GM18861 (cell line): ENCODE data around the gene NACAD.

Experiments
- ATAC-seq: cut with Tn5 transposase; IDR thresholded peaks from one replicate; pipeline ENCODE4 v1.9.1; 2021; ENCODE audit not compliant: unreplicated experiment

The NACAD gene

DNA sequence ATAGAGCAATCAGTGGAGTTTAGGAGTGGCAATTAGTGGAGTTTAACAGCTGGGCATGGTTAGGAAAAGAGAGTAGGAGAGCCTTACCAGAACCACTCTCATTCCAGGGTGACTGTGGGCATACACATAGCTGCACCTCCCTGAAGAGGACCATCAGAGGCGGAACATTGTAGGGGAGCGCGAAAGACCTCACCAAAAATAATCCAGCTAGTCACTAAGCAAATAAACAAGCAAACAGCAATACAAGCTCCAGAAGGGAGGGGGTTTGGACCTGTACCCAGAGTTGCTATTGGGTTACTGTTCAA lies 4.1 kb upstream of the NACAD start:
- ATAC-seq = no peak

GRCh38 chr7:45092100-45092930 lies 3.5 kb upstream of the NACAD start:
- ATAC-seq = no peak

GRCh38 chr7:45089341-45089891 lies 647 bp upstream of the NACAD start:
- ATAC-seq = no peak

GRCh38 chr7:45088146-45088701 lies 545 bp downstream of the NACAD start:
- no peak for ATAC-seq

DNA sequence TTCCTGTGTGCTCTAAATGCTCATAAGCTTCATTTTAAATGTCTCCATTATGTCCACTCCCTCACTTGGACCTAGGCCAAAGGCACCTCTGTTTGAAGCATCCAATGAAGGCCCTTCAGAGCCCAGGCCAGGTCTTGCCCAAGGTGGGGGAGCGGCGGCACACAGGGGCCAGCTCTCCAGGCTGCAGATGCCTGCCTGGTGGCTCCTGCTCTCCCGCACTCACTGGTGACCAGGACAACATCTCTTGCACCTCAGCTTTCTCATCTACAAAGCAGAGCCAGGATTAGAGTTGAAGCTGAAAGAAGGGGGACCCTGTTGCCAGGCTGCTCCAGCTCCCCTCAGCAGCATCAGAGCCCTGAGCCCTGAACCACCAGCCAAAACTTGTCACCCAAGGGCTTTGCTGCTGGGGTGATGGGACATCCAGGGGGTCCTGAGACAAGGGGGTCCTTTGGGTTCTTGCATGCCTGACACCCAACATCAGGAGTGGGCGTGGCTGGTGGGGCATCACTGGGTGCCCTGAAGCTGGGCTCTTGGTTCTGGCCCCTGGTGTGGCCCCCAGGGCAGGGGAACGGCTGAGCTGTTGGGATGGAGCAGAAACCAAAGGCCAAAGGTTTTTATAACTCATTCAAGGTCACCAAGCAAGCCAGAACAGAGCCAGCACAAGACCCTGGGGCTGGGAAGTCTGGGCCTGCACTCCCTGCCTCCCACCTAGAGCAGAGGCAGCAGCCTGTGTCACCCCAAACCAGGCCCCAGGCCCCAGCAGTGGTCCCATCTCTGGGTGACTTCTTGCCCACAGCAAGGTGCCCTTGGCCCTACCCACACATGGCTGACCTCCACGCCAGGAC lies 1.2 kb downstream of the NACAD start:
- no peak for ATAC-seq

GRCh38 chr7:45086331-45087065 lies 2.3 kb downstream of the NACAD start:
- ATAC-seq = no peak

DNA sequence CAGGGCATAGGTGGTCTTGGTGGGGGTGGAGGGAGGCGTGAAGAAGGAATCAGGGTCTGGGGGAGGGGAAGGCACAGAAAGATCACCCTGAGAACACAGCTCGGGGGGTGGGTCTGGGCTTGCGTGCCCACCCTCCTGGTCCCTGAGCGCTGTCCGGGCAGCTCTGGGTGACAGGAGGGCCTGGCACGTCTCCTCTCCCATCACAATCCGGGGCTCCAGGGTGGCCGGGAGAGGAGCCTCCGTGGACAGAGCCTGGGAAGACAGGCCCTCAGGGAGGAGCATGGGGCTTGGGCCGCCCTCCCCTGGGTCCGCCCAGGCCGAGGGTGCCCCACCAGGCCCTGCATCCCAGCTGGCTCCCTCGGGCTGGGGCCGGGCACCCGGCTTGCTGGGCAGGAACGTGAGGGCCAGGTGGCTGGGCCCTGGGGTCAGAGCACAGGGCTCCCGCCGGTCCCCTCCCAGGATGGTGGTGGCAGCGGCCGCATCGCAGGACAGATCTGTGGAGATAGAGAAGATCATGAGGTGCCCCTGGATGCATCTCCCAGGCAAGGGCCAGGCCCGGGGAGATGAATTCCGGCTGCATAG lies 3.1 kb downstream of the NACAD start:
- no peak for ATAC-seq

DNA sequence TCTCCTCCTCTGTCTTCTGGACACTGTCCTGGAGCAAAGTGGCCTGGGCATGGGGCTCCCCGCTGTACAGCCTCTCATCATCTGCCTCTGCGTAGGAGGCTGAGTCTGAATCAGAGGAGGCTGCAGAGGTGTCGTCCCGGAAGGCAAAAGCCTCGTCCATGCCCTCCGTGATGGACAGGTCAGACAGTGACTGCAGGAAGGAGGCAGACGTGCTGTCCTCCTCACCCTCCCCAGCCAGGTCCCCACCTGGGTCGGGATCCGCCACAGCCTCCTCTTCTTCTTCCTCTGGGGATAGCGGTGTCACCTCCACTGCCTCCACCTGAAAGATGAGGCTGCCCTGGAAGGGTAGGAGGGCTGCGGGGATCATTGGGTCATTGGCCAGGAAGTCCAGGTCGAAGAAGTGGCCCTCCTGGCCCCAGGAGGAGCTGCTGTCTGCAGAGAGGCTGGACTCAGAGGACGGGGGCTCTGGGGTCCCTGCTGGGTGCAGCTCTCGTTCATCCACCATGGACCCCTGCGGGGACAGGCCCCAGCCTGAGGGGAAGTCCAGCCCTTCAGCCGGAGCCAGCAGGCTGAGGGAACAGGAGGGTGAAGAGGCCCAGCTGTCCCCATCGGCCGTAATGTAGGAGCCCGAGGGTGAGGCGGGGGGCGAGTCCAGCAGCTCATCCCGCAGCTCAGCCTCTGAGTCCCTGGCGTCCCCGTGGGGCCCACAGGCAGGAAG lies 3.7 kb downstream of the NACAD start:
- ATAC-seq = no peak

- ATAC-seq = no peak
Observed at GRCh38 chr7:45084336-45084735, 4.4 kb downstream of the NACAD start.

GRCh38 chr7:45082831-45083331 lies 5.9 kb downstream of the NACAD start:
- ATAC-seq = no peak

DNA sequence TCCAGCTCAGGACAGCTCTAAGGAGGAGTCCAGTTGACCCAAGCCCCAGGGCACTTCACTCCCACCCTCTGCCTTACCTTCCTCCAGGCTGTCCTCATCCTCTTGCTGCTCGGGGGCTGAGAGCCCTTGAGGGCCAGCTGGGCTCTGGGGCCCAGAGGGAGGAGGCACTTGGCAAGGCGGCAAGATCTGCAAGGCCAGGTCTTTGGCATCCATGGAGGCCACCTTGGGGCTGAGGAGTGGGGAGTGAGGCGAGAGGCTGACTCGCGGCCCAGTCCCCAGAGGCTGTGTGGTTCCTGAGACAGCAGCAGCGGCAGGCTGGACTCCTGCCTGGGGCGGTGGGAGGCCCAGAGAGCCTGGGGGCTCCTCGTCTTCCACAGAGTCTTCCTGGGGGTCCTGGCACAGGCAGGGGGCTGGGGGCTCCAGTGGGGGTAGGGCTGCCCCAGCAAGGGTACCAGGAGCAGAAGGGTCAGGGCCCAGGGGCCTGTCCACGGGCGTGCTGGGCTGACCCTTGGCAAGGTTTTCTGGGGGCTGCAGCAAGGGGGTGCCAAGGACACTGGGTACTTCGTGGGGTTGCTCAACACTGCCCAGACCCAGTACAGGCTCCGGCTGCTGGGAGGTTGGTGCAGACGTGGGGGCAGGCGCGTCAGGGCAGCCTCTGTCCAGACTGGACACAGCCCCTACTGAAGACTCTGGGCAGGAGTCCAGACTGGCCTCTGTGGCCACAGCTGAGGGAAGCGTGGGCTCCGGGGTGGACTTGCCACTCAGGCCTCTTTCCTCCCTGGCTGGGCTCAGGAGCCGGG lies 6.5 kb downstream of the NACAD start:
- no peak for ATAC-seq

GRCh38 chr7:45081670-45081974 lies 7.1 kb downstream of the NACAD start:
- no peak for ATAC-seq

DNA sequence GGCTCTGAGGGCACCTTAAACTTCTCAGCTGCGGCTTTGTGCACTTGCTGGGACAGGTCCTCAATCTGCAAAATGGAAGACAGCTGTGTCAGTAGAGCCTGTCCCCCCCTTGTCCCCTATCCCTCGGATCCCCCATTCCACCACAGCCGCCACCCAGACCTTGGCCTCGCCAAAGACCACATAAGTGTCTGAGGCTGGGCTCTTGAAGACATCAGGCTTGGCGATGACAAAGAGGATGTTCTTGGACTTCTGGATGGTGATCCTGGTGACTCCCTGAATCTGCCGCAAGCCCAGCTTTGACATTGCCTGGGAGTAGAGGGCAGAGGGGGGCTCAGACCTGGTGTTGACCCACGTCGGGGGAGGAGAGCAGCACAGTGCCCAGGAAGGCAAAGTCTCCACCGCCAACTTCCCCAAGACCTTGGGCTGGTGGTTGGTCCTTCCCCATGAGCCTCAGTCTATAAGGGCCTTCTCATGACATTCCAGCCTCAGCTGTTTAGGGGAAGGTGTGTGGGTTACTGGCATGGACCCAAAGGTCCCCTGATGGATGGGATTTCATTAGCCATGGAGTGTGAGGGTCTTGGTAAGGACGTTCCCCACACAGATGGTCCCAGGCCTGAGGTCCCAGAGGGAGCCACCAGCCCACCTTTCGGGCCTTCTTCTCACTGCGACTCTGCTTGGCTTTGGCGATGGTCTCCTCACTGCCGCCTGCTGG lies 7.7 kb downstream of the NACAD start:
- no peak for ATAC-seq

DNA sequence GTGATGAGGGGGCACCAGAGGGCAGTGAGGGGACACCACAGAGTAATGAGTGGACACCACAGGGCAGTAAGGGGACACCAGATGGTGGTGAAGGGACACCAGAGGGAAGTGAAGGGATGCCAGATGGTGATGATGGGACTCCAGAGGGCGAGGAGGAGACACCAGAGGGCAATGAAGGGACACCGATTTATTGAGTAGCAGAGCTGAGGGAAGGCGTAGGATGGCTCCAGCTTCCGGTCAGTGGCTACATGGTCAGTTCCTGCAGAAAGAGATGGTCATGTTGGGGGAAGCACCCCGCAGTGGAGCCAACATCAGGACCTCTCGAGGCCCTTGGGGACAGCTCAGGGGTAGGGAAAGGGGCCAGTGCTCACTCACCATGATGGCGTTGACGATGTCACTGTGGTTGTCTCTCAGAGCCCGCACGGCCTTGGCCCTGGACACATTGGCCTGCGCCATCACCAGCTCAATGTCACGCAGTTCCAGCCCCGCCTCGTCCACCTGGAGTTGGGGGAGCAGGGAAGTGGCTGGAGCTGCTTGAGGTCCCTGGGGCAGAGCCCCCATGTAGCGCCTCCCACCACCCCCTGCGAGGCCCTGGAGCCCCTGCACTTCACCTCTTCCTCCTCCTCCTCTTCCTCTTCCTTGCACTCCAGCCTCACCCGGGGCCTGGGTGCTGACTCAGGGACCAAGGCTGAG lies 8.4 kb downstream of the NACAD start:
- no peak for ATAC-seq

DNA sequence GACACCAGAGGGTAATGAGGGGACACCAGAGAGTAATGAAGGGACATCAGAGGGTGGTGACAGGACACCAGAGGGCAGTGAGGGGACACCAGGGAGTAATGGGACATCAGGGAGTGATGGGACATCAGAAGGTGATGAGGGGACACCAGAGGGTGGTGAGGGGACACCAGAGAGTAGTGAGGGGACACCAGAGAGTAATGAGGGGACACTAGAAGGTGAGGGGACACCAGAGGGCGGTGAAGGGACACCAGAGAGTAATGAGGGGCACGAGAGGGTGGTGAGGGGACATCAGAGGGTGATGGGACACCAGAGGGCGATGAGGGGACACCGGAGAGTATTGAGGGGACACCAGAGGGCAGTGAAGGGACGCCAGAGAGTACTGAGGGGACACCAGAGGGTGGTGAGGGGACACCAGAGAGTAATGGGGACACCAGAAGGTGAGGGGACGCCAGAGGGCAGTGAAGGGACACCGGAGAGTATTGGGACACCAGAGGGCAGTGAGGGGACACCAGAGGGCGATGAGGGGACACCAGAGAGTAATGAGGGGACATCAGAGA lies 10.6 kb downstream of the NACAD start:
- no peak for ATAC-seq

DNA sequence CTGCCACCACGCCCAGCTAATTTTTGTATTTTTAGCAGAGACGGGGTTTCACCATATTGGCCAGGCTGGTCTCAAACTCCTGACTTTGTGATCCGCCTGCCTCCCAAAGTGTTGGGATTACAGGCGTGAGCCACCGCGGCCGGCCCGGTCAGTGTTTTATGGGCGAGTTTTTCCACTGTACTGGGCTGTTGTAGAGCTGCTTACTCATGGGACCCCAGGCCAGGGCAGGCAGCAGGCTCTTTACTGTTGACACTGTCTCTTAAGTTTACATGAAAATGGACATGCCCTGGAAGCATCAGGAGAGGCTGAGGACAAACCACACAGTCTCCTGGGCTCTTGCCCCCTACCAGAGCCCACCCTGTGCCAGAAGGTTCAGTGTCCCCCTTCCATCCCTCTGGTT lies 11.2 kb downstream of the NACAD start:
- no peak for ATAC-seq

DNA sequence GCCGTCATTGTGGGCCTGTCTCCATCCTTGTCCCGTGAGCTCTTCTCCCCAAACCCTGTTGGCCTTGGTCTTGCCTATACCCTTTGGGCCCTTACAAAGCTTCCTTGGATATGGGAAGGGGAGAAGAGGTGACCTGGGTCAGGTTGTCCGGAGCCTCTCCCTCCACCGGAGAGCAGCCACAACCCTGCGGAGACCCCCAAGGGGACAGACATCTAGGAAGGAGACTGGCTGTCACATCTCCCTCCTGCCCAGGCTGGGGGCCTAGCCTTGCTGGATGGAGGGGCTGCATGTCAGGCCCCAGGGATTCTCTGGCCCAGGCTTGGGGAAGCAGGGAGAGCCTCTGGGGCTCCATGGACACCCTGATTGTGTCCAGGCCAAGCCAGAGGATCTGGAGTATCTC lies 11.8 kb downstream of the NACAD start:
- ATAC-seq = no peak
